Activated CD8-positive, alpha-beta T cell treated with anti-CD3 and anti-CD28 coated beads for 36 hours (primary cell): Measurements from ENCODE around the gene TSR1. TPM values are rescaled to one million over a fixed set of nuclear protein-coding genes. Genes with fewer than 3 reads are reported as not detected.

Source experiments
- ATAC-seq: fragments of 200-7000 bp; cut with Tn5 transposase; one replicate; pipeline ENCODE4 v1.10.0; 2021; ENCODE audit warnings: mild to moderate bottlenecking, moderate library complexity
- CTCF ChIA-PET: fragments of 350-600 bp; sonication (Branson Sonifier 250); formaldehyde crosslinking; loops from one replicate; lab custom pipeline; 2021; ENCODE audit warnings: antibody characterized with exemption; lab: Charles Lee
- POLR2A ChIA-PET: fragments of 350-600 bp; sonication (Branson Sonifier 250); formaldehyde crosslinking; loops from one replicate; lab custom pipeline; 2021; ENCODE audit warnings: antibody characterized with exemption; lab: Charles Lee
- DNase-seq: peaks from one replicate; pipeline ENCODE4 v3.0.0-alpha.2; 2020
- H3K27ac Mint-ChIP-seq: one replicate; pipeline ENCODE4 v1.8.0; 2021; ENCODE audit warnings: mild to moderate bottlenecking, mixed read lengths
- H3K27me3 Mint-ChIP-seq: one replicate; pipeline ENCODE4 v1.8.0; 2021; ENCODE audit warnings: mixed read lengths
- H3K36me3 Mint-ChIP-seq: one replicate; pipeline ENCODE4 v1.8.0; 2021; ENCODE audit warnings: low read depth, mixed read lengths
- H3K4me1 Mint-ChIP-seq: one replicate; pipeline ENCODE4 v1.8.0; 2021; ENCODE audit warnings: low read depth, mixed read lengths
- H3K4me3 Mint-ChIP-seq: one replicate; pipeline ENCODE4 v1.8.0; 2021; ENCODE audit warnings: mild to moderate bottlenecking, moderate library complexity, mixed read lengths
- H3K9me3 Mint-ChIP-seq: one replicate; pipeline ENCODE4 v1.8.0; 2021; ENCODE audit warnings: mixed read lengths
- intact Hi-C: fragments of 100-400 bp; cut with micrococcal nuclease; formaldehyde crosslinking; loops from one replicate; pipeline ENCODE4 v1.10.0; 2022
- total RNA-seq, 2 experiments: library from RNA; stranded (reverse); gene quantifications; one replicate each; pipeline ENCODE4 v1.2.3, GENCODE V29; 2021
- TF ChIP-seq, protein P1 (sequence below): fragments of 200-600 bp; IDR thresholded peaks from one replicate; pipeline ENCODE4 v1.8.0; 2022; ENCODE audit warnings: antibody characterized with exemption, mild to moderate bottlenecking

TSR1 gene
- total RNA-seq, 2 experiments from 2014 or later, result 75.8 to 79.4 TPM

DNA sequence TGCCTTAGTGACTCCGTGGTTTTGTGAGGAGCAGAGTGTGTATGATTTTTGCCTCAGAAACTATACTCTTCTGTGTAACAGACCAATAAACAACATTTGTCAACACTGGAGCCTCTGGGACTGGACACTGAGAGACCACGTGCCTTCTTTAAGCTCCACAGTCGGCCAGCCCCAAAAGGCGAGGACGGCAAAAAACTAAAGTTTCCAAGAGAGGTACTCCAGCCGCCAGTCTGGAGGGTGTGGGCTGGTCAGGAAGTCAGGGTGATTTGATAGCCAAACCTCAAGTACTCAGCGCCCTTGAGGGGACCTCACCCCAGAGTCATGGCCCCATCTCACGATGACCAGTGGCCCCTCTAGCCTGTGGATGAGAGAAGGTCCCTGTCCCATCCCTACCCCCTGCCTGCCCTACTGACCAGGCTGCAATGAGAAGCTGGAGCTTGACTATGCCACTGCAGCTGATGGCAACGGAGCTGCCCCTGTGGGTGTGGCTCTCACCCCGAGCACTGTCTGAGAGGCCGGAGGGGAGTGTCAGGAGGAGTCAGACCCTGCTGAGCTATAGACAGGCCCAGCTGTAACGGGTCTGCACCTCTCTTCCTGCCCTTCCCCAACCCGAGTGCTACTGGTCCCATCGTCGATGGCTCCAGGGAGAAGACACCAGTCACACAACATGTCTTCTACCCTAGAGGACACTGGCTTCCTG, 44.8 kb upstream of the TSR1 start:
- H3K36me3 Mint-ChIP-seq, result no peaks in the 10 kb centered on the region
- ChIA-PET CTCF (interaction anchor here (0.9 to 14.2 kb wide), 13 partner anchors 12 to 136 kb away, joined by 3 to 463 read pairs (median 19); partner anchors contain the start of gene MNT), POLR2A (interaction anchor here (1.1 to 6.4 kb wide), 4 partner anchors 11 to 31 kb away, joined by 6 to 43 read pairs (median 29); partner anchors contain the start of gene MNT)
- no peak for ATAC-seq
- H3K9me3 Mint-ChIP-seq, result no peaks in the 10 kb centered on the region
- TF ChIP-seq, protein P1, sequence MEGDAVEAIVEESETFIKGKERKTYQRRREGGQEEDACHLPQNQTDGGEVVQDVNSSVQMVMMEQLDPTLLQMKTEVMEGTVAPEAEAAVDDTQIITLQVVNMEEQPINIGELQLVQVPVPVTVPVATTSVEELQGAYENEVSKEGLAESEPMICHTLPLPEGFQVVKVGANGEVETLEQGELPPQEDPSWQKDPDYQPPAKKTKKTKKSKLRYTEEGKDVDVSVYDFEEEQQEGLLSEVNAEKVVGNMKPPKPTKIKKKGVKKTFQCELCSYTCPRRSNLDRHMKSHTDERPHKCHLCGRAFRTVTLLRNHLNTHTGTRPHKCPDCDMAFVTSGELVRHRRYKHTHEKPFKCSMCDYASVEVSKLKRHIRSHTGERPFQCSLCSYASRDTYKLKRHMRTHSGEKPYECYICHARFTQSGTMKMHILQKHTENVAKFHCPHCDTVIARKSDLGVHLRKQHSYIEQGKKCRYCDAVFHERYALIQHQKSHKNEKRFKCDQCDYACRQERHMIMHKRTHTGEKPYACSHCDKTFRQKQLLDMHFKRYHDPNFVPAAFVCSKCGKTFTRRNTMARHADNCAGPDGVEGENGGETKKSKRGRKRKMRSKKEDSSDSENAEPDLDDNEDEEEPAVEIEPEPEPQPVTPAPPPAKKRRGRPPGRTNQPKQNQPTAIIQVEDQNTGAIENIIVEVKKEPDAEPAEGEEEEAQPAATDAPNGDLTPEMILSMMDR, result no peak
- no peak for DNase-seq
- H3K4me3 Mint-ChIP-seq, result no peak overlapping the region
- H3K27ac Mint-ChIP-seq, result peak overlapping the region; percentile 34
- H3K27me3 Mint-ChIP-seq, result no peaks in the 10 kb centered on the region
- intact Hi-C loops, result no loop called here
- H3K4me1 Mint-ChIP-seq, result no peaks in the 10 kb centered on the region

DNA sequence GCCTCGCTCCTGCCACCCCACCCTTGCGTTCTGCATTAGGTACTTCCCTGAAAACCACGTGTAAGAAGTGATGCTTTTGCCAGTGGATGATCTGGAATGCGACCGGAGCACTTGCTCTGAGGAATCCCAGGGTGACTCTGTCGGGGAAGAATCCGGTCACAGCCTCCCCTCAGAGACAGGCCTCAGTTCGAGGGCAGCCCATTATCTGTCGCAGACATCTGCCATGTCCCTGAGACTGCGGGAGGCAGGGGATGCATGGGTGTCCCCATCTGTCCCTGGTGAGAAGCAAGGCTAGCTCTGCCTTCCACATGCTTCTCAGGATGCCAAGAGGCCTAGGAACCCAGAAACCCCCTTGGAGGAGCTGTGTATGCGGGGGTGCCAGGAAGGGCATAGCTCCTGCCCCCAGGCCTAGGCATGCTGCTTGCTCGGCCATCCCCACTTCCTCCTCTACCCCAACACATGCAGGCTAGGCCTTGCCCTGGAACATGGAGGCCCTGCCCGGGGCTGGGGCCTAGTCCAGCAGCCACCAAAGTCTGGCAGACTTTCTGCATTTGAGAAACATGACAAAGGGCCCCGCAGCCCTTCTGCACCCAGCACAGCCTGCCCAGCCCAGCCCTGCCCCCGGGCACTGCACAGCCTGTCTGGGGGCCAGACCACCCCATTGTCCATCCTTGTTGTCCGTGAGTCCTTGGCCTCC, 44.1 kb upstream of the TSR1 start:
- no peaks in the 10 kb centered on the region for H3K36me3 Mint-ChIP-seq
- H3K4me3 Mint-ChIP-seq, result no peak overlapping the region
- CTCF ChIA-PET, result interaction anchor here (0.9 to 14.2 kb wide), 3 partner anchors 22 to 34 kb away, joined by 3 to 463 read pairs (median 46); partner anchors contain the start of gene MNT
- no peaks in the 10 kb centered on the region for H3K4me1 Mint-ChIP-seq
- no peaks in the 10 kb centered on the region for H3K27me3 Mint-ChIP-seq
- intact Hi-C loops, result no loop called here
- TF ChIP-seq, protein P1, result no peak
- H3K27ac Mint-ChIP-seq, result peak overlapping the region; percentile 34
- no peaks in the 10 kb centered on the region for H3K9me3 Mint-ChIP-seq
- ATAC-seq (no peak), DNase-seq (no peak)
- POLR2A ChIA-PET, result interaction anchor here (1.1 to 4.3 kb wide), 3 partner anchors 11 to 32 kb away, joined by 6 to 37 read pairs (median 21); no protein-coding TSS in a partner anchor

DNA sequence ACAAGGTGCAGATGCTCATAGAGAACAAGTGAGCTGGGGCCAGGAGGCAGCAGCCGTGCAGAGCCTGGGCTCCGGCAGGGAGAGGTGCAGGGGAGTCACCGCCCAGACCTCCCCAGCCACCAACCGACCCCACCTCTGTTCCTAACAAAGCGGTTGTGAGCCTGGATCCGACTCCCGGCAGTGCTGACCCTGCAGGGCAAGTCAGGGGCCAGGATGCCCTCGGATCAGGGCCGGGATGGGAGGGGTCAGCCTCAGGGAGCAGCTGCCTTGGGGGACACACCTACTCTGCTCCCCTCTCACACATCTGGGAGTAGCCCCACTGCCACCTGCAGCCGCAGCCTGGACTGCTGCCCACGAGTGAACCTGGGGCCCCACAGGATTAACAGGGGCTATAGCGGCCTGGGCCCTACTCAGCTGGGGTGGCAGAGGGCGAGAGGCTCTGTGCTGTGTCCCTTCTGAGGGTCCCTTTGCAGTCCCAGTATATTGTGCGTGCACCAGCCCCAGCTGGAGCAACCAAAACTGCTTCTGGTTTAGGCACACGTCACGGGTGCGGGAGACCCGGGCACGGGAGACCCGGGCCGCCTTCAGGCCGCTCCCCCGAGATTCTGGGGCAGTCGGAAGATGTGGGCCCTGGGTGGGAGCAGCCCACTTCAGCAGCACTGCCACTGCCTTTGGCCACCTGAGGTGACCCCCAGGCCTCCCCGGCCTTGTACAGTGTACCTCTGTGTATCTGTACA, 43.4 kb upstream of the TSR1 start:
- H3K36me3 Mint-ChIP-seq, result no peaks in the 10 kb centered on the region
- TF ChIP-seq, protein P1, result no peak
- H3K27me3 Mint-ChIP-seq, result no peaks in the 10 kb centered on the region
- no peaks in the 10 kb centered on the region for H3K9me3 Mint-ChIP-seq
- H3K27ac Mint-ChIP-seq, result no peak overlapping the region
- DNase-seq (no peak), ATAC-seq (no peak)
- no peak overlapping the region for H3K4me3 Mint-ChIP-seq
- no peaks in the 10 kb centered on the region for H3K4me1 Mint-ChIP-seq
- intact Hi-C loops, result no loop called here
- CTCF ChIA-PET, result interaction anchor here (0.9 to 14.2 kb wide), 3 partner anchors 12 to 35 kb away, joined by 3 to 463 read pairs (median 3); no protein-coding TSS in a partner anchor
- POLR2A ChIA-PET, result interaction anchor here (1.1 to 4.3 kb wide), 2 partner anchors 11 to 32 kb away, joined by 6 to 21 read pairs; no protein-coding TSS in a partner anchor

DNA sequence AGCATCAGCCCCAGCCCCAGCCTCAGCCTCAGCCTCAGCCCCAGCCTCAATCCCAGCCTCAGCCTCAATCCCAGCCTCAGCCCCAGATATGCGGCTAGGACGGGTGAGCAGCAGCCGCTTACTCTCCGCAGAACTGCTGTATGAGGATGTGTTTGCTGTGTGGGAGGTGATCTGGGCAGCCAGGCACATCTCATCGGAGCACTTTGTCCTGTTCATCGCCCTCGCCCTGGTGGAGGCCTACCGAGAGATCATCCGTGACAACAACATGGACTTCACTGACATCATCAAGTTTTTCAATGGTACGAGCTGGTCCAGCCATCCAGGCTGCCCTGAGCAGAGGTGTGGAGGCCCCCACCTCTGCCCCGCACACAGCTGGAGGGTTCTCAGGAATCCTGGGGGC, 42.6 kb upstream of the TSR1 start:
- ChIA-PET POLR2A (no interaction called here), CTCF (interaction anchor here (1.0 to 14.2 kb wide), 2 partner anchors 12 to 36 kb away, joined by 3 to 463 read pairs; no protein-coding TSS in a partner anchor)
- Mint-ChIP-seq H3K27ac (no peak overlapping the region), H3K27me3 (no peaks in the 10 kb centered on the region), H3K4me3 (no peak overlapping the region), H3K36me3 (no peaks in the 10 kb centered on the region), H3K9me3 (no peaks in the 10 kb centered on the region), H3K4me1 (no peaks in the 10 kb centered on the region)
- intact Hi-C loops, result no loop called here
- DNase-seq (no peak), ATAC-seq (no peak)
- TF ChIP-seq, protein P1, result no peak
